Peyer's patch (tissue), 4 donors: ENCODE data around the gene RDH16. TPM values are rescaled to one million over a fixed set of nuclear protein-coding genes. Genes with fewer than 3 reads are reported as not detected.

ENCODE experiments used
- DNase-seq, 3 donors: peaks; one replicate each; pipeline ENCODE4 v3.0.0-alpha.2; 2017 to 2019
- H3K27ac ChIP-seq, 4 donors: fragments of 200-600 bp; sonication (generic); one replicate each; pipeline ENCODE4 v1.5.1; 2016 to 2019
- H3K27me3 ChIP-seq, 2 donors: fragments of 200-600 bp; sonication (generic); one replicate each; pipeline ENCODE4 v1.5.1; 2019
- H3K36me3 ChIP-seq, 3 donors: fragments of 200-600 bp; sonication (generic); one replicate each; pipeline ENCODE4 v1.5.1; 2016 to 2019
- H3K4me1 ChIP-seq, 4 donors: fragments of 200-600 bp; sonication (generic); one replicate each; pipeline ENCODE4 v1.5.1; 2016 to 2019
- H3K4me3 ChIP-seq, 4 donors: fragments of 200-600 bp; sonication (generic); 1 replicate in 3 of 4; 2 replicates in 1 of 4; pipeline ENCODE4 v1.5.1; 2016 to 2019; ENCODE audit warnings: mild to moderate bottlenecking in 1 of 4
- H3K9me3 ChIP-seq, 4 donors: fragments of 200-600 bp; sonication (generic); one replicate each; pipeline ENCODE4 v1.5.1; 2016 to 2019; ENCODE audit warnings: mild to moderate bottlenecking in 1 of 4
- CTCF ChIP-seq, 6 experiments: fragments of 450-650 bp in 4 of 6; fragments of 200-600 bp in 2 of 6; sonication (generic) in 1 of 6; IDR thresholded peaks; one replicate each; pipeline ENCODE4 v1.5.1; 2017 to 2019; ENCODE audit warnings: antibody characterized with exemption in 6 of 6, mild to moderate bottlenecking in 3 of 6, moderate library complexity in 1 of 6
- POLR2A ChIP-seq, 2 donors: fragments of 450-650 bp; IDR thresholded peaks; one replicate each; pipeline ENCODE4 v1.5.1; 2017; ENCODE audit warnings: antibody characterized with exemption in 2 of 2, mild to moderate bottlenecking in 2 of 2, moderate library complexity in 2 of 2
- total RNA-seq, 4 donors: library from RNA; depleted of rRNA; stranded (reverse); fragments of >200 nt; gene quantifications; one replicate each; pipeline ENCODE4 v1.1.0, GENCODE V29; 2016

RDH16 gene
- total RNA-seq, 4 donors from 2014 or later, result 1.1 to 1.2 TPM; not detected in 2

GRCh38 chr12:57003395-57003794 is 46.0 kb upstream of the RDH16 start:
- DNase-seq, result peak in 1 of 3 donors; percentile 27
- Histone ChIP-seq H3K9me3 (no peaks in the 10 kb centered on the region), H3K36me3 (peaks cover 0 to 31% (median 0%) of the 10 kb centered on the region in 3 donors), H3K27ac (no peak overlapping the region), H3K4me3 (no peak overlapping the region), H3K27me3 (no peaks in the 10 kb centered on the region), H3K4me1 (peaks cover 0 to 33% (median 6%) of the 10 kb centered on the region in 4 donors)
- no peak for TF ChIP-seq CTCF (IDR thresholded peaks at IDR 0.05)
- no peak for TF ChIP-seq POLR2A (IDR thresholded peaks at IDR 0.05)

- Histone ChIP-seq H3K27ac (peak overlapping the region in 1 of 4 donors; percentile 19), H3K9me3 (no peaks in the 10 kb centered on the region), H3K36me3 (peaks cover 0 to 31% (median 0%) of the 10 kb centered on the region in 3 donors), H3K27me3 (no peaks in the 10 kb centered on the region), H3K4me3 (no peak overlapping the region), H3K4me1 (peaks cover 0 to 22% (median 4%) of the 10 kb centered on the region in 4 donors)
- TF ChIP-seq POLR2A (IDR thresholded peaks at IDR 0.05) (no peak), CTCF (IDR thresholded peaks at IDR 0.05) (peak; percentile 27 to 83 (median 75))
- DNase-seq, result peak; percentile 61 to 86 (median 82)
Measured at GRCh38 chr12:57001448-57001906, 44.1 kb upstream of the RDH16 start.

GRCh38 chr12:57000393-57000792 is 43.0 kb upstream of the RDH16 start:
- H3K27ac ChIP-seq, result no peak overlapping the region
- DNase-seq, result no peak
- no peak for TF ChIP-seq CTCF (IDR thresholded peaks at IDR 0.05)
- no peak for TF ChIP-seq POLR2A (IDR thresholded peaks at IDR 0.05)
- H3K4me1 ChIP-seq, result peaks cover 0 to 16% (median 4%) of the 10 kb centered on the region in 4 donors
- peaks cover 0 to 31% (median 0%) of the 10 kb centered on the region in 3 donors for H3K36me3 ChIP-seq
- H3K27me3 ChIP-seq, result no peaks in the 10 kb centered on the region
- H3K9me3 ChIP-seq, result no peaks in the 10 kb centered on the region
- H3K4me3 ChIP-seq, result no peak overlapping the region

GRCh38 chr12:56999456-56999855 is 42.0 kb upstream of the RDH16 start:
- H3K9me3 ChIP-seq, result no peaks in the 10 kb centered on the region
- TF ChIP-seq POLR2A (IDR thresholded peaks at IDR 0.05), result no peak
- H3K4me1 ChIP-seq, result peaks cover 0 to 9% (median 4%) of the 10 kb centered on the region in 4 donors
- no peak overlapping the region for H3K4me3 ChIP-seq
- peak in 1 of 3 donors; percentile 2 for DNase-seq
- H3K27me3 ChIP-seq, result no peaks in the 10 kb centered on the region
- peak overlapping the region in 1 of 4 donors; percentile 46 for H3K27ac ChIP-seq
- peaks cover 0 to 31% (median 0%) of the 10 kb centered on the region in 3 donors for H3K36me3 ChIP-seq

- H3K4me3 ChIP-seq, result no peak overlapping the region
- peaks cover 0 to 26% (median 0%) of the 10 kb centered on the region in 3 donors for H3K36me3 ChIP-seq
- TF ChIP-seq POLR2A (IDR thresholded peaks at IDR 0.05) (no peak), CTCF (IDR thresholded peaks at IDR 0.05) (no peak)
- no peaks in the 10 kb centered on the region for H3K27me3 ChIP-seq
- peaks cover 0 to 9% (median 4%) of the 10 kb centered on the region in 4 donors for H3K4me1 ChIP-seq
- H3K27ac ChIP-seq, result peak overlapping the region in 1 of 4 donors; percentile 46
- peak in 1 of 3 donors; percentile 48 for DNase-seq
- H3K9me3 ChIP-seq, result no peaks in the 10 kb centered on the region
Measured at GRCh38 chr12:56998981-56999380, 41.6 kb upstream of the RDH16 start.

GRCh38 chr12:56998316-56998715 is 40.9 kb upstream of the RDH16 start:
- DNase-seq, result no peak
- Histone ChIP-seq H3K4me1 (peaks cover 0 to 9% (median 4%) of the 10 kb centered on the region in 4 donors), H3K27ac (no peak overlapping the region), H3K4me3 (no peak overlapping the region), H3K36me3 (peaks cover 0 to 19% (median 0%) of the 10 kb centered on the region in 3 donors), H3K27me3 (no peaks in the 10 kb centered on the region), H3K9me3 (no peaks in the 10 kb centered on the region)
- no peak for TF ChIP-seq POLR2A (IDR thresholded peaks at IDR 0.05)
- no peak for TF ChIP-seq CTCF (IDR thresholded peaks at IDR 0.05)
